HG03460 (cell line): ENCODE measurements around the gene ARHGAP18.

Source experiments
- ATAC-seq: cut with Tn5 transposase; IDR thresholded peaks from one replicate; pipeline ENCODE4 v1.9.1; 2021; ENCODE audit not compliant: unreplicated experiment

ARHGAP18 gene

GRCh38 chr6:129645830-129646579, 64.0 kb downstream of the ARHGAP18 start:
- no peak for ATAC-seq

- ATAC-seq: no peak
Measured at GRCh38 chr6:129645106-129645829, 64.7 kb downstream of the ARHGAP18 start.

GRCh38 chr6:129644567-129645015, 65.4 kb downstream of the ARHGAP18 start:
- ATAC-seq: no peak

GRCh38 chr6:129643968-129644367, 66.0 kb downstream of the ARHGAP18 start:
- ATAC-seq: no peak

DNA sequence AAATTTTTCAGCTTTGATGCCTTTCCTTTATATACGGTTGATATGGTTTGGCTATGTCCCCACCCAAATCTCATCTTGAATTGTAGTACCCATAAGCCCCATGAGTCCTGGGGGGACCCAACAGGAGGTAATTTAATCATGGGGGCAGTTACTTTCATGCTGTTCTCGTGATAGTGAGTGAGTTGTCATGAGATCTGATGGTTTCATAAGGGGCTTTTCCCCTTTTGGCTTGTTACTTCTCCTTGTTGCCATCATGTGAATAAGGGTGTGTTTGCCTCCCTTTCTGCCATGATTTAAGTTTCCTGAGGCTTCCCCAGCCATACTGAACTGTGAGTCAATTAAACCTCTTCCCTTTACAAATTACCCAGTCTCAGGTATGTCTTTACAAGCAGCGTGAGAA, 66.8 kb downstream of the ARHGAP18 start:
- no peak for ATAC-seq

DNA sequence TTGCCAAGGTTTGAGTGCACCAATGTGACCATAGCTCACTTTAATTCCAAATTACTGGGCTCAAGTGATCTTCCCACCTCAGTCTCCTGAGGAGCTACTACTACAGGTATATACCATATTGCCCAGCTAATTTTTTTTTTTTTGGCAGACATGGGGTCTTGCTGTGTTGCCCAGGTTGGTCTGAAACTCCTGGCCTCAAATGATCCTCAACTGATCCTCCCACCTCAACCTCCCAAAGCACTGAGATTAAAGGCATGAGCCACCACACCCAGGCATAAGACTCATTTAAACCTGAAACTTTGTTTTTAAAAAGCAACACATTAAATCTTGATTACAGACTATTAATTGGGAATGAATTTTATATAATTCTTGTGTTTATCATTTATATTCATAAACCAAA, 67.7 kb downstream of the ARHGAP18 start:
- ATAC-seq: no peak

DNA sequence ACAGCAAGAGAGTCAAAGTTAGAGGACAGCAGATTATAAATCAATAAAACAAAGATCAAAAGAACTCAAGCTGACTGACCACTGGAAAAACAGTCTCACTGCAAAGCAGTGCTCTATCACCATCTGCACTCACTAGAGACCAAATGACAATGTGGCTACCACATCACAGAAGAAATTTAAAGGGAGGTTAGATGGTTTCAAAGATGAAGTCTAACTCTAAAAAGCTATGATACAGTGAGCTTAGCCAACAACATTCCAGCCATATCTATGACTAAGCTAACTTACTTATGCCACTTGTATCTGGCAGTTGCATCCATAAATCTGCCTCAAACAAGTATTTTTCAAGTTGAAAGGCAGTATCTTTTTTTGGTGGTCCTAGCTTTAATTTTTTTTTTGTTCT, 68.6 kb downstream of the ARHGAP18 start:
- no peak for ATAC-seq

DNA sequence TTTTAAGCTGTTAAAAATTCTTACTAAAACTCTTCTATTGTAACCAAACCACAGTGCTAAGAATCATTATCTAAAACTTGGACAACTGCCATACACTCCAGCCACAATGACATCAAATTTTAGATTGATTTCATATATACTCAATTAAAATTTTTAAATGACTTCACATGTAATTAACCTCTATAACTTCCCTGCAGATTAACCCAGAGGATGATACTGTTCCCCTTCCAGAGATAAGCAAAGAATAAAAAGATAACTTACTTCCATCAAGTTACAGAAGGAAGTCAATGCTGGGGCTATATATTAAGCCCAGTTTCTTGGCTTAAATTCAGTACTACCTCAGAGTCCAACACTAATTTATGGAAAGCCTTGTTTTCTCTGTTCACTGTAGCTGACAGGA, 71.3 kb downstream of the ARHGAP18 start:
- no peak for ATAC-seq

- no peak for ATAC-seq
Measured at GRCh38 chr6:129638055-129638684, 71.8 kb downstream of the ARHGAP18 start.

DNA sequence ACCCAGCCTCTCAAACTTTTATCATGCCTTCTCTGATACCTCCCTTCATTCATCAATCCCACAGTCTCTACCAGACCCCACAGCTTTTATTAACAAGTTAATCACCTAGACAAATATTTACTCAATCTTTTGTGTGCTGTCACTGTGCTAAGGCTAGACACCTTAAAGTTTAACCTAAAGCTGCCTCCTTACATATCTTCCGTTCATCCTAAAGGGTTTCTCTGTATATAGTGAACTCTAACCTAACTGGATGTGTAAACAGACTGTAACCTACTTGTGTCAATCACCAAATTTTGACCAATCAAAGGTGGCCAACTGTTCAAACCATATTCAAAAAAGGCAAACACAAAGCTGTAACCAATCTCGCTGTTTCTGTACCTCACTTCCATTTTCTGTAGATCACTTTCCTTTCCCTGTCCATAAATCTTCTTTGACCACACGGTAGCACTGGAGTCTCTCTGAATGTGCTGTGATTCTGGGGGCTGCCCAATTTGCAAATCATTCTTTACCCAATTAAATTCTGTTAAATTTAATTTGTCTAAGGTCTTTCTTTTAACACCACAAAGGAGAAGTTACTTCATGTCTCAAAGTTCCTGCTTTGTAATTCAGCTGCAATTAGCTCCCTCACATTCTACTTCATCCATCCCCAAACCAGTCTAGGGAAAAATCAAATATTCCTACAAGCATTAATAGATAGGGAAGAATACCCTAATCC, 72.5 kb downstream of the ARHGAP18 start:
- no peak for ATAC-seq

DNA sequence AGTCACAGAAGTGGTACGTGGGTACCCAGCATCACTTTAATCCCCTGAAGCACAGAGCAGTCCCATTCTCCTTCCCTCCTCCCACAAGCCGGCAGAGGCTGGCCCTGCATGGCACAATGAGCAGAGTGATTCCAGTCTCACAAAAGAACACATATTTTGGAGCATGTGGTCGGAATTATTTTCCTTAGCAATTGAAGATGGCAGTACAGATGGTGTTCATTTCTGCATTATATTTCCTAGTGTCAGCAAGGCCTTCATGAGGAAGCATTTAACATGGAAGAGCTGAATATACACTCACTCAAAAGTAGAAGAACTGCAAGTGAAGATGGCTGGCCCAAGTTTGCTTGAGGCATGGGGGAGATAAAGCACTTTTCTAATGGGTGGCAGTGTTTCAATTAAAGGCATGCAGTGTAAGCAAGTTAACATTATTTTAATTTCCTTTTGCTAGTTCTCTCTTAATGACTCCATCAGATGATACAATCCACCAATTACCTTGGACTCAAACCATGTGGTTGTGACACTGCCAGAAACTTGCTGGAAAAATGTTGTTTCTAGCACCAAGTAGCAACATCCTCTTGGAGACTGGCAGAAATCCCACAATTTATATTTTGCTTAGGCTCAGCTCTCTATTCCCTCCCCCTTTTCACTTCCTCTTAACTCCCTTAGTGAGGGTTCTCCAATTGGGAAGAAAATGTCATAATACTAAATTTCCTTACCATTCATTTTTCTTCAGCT, 74.4 kb downstream of the ARHGAP18 start:
- no peak for ATAC-seq

DNA sequence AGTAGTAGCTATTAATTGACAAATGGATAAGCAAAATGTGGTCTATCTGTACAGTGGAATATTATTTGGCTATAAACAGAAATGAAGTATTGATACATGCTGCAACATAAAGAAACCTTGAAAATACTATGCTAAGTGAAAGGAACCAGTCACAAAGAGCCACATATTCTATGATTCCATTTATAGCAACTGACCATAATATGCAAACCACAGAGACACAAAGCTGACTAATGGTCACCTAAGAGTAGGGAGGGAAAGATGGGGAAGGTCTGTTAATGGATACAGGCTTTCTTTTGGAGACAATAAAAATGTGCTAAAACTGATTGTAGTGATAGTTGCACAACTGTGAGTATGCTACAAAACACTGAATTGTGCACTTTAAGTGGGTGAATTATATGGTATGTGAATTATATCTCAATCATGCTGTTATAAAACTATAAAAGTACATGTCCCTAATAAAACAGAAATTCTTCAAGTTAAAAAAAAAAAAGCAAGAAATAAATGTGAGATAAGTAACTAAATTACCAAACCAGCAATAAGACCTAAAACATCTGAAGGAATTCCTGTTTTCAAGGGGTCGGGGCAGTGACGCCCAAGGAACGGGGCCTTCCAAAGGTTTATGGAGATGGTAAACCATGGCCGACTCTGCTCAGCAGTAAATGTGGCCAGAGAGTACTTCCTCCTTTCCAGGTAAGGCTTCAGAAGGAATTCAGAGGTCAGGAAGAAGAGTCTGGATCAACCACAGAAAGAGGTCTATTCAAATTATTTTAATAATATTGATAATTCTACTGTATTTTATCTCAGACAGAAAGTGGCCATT, 75.4 kb downstream of the ARHGAP18 start:
- ATAC-seq: no peak

GRCh38 chr6:129633529-129633928, 76.4 kb downstream of the ARHGAP18 start:
- no peak for ATAC-seq

DNA sequence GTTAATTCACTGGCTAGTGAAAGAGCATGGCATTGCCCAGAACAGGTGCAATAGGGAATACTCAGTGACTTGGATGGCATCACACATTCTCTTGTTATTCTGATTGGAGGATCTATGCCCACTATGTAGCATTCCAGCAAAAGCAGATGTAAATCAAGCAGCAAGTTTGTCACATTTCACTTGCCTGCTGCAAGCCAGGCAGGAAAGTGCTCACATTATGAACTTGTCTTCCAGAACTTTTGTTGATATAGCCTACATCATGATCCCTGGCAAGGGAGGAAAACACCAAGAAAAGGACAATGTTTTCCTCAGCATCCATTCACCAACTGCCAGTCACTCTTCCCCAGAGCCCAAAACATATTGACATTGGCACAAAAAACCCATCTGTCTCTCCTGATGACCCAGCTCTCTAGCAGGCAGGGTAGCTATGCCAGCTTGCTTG, 77.8 kb downstream of the ARHGAP18 start:
- no peak for ATAC-seq

GRCh38 chr6:129631070-129631469, 78.9 kb downstream of the ARHGAP18 start:
- ATAC-seq: no peak

DNA sequence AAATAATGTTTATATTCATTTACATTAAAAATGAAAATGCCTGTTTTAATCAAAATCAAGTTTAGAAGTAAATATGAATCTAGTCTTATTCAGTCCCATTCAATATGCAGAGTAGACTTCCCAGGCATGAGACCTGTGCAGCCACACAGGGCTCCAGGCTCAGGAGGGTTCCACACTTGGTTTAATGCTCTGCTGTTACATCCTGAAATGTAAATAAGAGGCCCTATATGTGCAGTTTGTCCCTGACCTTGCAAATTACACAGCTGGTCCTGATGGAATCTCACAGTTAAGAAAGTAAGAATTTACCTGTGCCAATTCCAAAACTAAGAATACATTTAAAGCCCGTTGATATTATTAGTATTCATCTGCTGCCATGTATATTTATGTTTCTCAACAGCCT, 79.4 kb downstream of the ARHGAP18 start:
- no peak for ATAC-seq

- ATAC-seq: no peak
Measured at GRCh38 chr6:129628101-129628815, 81.7 kb downstream of the ARHGAP18 start.

GRCh38 chr6:129624488-129624887, 85.5 kb downstream of the ARHGAP18 start:
- ATAC-seq: no peak
